ENCODE results near the gene NAPB. TPM values are rescaled to one million over a fixed set of nuclear protein-coding genes. Genes with fewer than 3 reads are reported as not detected.

Gene NAPB
- polyA plus RNA-seq, 4 donors: 16.3 to 29.0 (median 18.8) TPM

GRCh38 chr20:23370274-23370673 lies 51.0 kb downstream of the NAPB start:
- DNase-seq (ENCODE audit: low read depth in 4 of 4, low spot score in 2 of 4): no peak

GRCh38 chr20:23369072-23369823 lies 52.0 kb downstream of the NAPB start:
- no peak for DNase-seq (ENCODE audit: low read depth in 4 of 4, low spot score in 2 of 4)

DNA sequence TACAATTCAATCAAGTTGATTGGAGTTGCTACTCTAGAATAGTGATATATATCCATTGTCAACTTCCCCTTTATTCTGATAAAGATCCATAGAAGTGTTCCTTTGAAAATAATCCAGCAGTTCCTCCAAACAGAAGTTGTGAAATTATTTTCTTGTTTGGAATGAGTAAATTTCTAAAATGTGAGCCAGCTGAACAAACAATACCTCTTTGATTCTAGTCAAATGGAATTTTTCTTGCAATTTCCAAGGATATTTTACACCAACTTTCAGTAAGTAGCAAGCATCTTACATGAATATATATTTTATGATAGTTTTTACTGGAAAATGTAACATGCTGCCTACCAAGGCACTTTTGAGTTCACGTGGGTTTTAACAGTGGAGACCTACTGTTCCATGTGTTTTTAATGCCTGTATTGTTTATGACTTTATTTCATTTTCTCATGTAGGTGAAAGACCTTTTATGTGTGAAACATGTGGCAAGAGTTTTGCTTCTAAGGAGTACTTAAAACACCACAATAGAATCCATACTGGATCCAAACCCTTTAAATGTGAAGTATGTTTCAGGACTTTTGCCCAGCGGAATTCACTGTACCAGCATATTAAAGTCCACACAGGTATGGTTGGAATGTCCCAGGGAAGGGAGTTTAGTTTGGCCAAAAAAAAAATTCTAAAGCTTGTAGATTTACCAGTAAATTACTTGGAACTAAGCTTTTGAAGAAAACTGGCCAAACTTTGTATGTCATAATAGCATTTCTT lies 52.8 kb downstream of the NAPB start:
- DNase-seq (ENCODE audit: low read depth in 4 of 4, low spot score in 2 of 4): no peak

DNA sequence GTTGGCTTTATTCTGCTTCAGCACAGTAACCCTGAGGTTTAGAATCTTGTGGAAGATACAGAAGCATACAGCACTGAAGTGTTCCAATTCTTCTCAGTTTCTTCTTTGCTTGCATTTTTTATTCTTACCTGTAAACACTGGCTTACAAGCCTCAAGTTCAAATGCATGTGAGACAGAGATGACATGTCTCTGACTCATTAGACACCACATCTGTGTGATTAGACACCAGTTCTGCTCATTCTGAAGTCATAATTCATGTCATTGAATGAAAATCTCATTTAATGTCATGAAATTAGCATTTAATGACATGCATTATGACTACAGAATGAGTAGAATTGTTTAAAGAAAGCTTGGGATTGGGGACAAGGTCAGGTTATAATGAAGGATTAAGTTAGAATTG lies 53.5 kb downstream of the NAPB start:
- no peak for DNase-seq (ENCODE audit: low read depth in 4 of 4, low spot score in 2 of 4)

DNA sequence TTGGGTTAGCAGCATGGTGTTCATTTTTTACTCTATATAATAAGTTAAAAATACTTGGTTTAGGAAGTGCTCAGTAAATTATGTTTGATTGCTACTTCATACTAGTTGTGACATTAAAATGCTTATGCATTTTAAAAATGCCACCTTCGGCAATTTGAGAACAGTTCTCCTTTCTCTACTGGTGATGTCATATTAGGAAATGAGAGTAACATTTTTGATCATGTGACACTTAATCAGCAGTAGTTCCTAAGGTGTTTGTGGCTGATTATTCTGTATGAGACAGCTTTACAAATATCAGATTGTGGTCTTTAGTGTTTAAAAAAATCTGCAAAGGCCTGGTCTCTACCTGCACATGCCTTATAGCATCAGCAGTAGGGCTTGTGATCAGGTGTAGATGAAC lies 54.9 kb downstream of the NAPB start:
- DNase-seq (ENCODE audit: low read depth in 4 of 4, low spot score in 2 of 4): no peak

GRCh38 chr20:23365390-23366165 lies 55.7 kb downstream of the NAPB start:
- DNase-seq (ENCODE audit: low read depth in 4 of 4, low spot score in 2 of 4): no peak

DNA sequence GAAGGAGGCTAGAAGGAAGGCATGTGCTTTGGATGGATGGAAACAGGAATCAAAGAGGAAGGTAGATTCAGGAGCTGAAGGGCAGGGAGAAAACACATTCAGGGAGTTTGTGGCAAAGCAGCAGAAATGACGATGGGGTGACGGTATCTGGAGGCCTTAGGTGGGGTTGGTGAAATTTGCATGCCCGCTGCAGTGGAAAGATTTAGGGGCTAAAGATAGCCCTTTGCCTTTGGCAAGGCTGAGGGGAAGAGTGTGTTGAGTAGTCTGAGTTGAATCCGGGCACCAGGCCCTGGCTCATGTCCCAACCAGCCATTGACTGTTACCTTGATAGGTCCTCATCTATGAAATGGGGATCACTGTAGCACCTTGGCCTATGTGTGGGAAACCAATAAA lies 58.0 kb downstream of the NAPB start:
- no peak for DNase-seq (ENCODE audit: low read depth in 4 of 4, low spot score in 2 of 4)

- DNase-seq (ENCODE audit: low read depth in 4 of 4, low spot score in 2 of 4): peak in 1 of 4 donors; percentile 13
These were observed 58.7 kb downstream of the NAPB start for GRCh38 chr20:23362392-23363256.

- peak; percentile 91 to 97 (median 94) for DNase-seq (ENCODE audit: low read depth in 4 of 4, low spot score in 2 of 4)
These were observed 59.6 kb downstream of the NAPB start, which contains the start of gene GZF1 for GRCh38 chr20:23361476-23362391. TSS of gene GZF1 (plus strand) at chr20:23362182. CDS start at chr20:23364384, 2,202 bp downstream.

DNA sequence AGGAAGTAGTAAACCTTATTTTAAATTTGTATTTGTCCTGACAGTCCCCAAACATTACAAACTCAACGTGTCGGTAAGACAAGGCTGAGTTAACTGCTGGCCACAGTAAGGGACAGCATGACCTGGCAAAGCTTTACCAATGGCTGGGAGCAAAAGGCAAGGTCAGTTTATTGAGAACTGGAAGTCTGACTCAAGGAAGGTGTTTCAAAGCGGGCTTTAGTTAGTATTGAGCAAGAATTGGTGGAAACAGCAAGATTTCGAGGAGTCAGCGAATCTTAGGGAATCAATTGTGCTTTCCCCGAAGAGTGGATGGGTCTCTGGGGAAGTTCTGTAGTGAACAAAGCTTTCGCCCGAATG lies 60.2 kb downstream of the NAPB start:
- peak in 1 of 4 donors; percentile 15 for DNase-seq (ENCODE audit: low read depth in 4 of 4, low spot score in 2 of 4)

DNA sequence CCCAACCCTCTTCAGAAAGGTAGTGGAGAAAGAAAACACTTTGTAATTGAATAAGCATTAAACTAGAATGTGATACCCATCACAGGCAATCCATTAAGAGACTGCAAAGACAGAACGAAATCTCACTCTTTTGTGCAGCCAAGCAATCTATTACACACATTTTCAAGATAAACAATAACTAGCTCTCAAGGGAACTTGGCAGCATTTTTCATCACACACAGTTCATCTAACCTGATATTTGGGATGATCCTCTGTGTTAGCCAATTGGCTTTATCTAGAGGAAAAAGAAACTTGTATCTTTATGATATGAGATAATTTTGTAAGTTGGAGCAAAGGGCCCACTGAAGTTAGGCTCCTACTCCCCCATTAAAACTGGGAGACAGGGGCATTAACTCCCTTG lies 60.8 kb downstream of the NAPB start:
- DNase-seq (ENCODE audit: low read depth in 4 of 4, low spot score in 2 of 4): no peak

DNA sequence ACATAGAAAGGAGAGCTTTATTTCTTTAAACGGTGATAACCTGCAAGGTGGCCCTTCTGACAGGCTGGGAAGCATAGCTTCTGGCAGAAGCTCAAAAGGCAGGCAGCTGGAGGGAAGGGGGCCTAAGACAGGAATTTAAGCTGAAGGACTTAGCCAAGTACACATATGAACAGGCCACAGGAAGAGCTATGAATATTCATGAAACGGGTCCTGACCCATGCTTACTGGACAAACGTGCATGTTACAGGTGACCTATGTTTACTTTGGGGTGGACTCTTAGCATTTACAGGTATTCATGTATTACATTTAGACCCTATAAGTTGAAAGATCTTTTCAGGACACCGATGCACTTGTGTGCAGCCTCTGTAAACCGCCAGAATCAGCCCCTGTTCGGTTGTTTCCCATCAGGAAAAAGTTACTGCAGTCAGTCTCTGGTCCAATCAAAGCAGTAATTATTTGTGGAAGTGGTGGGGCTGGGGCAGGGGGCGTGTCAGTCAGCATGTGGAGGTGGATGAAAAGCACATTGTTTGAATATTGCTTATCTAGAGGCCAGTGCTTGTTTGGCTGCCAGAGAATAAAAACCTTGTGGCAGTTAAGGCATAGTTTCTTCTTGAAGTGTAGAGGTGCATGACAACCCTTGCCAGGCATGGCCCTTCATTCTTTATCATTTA lies 62.2 kb downstream of the NAPB start:
- no peak for DNase-seq (ENCODE audit: low read depth in 4 of 4, low spot score in 2 of 4)

DNA sequence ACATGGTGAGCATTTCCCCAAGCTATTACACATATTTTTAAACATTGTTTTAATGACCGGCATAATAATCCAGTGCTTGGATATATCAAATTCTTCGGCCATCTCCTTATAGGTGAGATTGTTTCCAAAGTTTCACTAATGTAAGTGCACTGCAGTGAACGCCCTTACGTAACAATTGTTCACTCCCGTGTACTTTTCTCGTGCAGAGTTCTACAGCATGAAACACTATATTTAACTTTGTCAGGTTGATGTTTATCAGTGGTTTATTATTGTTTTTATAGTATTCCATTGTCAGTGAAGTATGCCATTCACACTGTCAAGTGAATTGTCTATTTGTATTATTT lies 62.8 kb downstream of the NAPB start:
- DNase-seq (ENCODE audit: low read depth in 4 of 4, low spot score in 2 of 4): no peak

DNA sequence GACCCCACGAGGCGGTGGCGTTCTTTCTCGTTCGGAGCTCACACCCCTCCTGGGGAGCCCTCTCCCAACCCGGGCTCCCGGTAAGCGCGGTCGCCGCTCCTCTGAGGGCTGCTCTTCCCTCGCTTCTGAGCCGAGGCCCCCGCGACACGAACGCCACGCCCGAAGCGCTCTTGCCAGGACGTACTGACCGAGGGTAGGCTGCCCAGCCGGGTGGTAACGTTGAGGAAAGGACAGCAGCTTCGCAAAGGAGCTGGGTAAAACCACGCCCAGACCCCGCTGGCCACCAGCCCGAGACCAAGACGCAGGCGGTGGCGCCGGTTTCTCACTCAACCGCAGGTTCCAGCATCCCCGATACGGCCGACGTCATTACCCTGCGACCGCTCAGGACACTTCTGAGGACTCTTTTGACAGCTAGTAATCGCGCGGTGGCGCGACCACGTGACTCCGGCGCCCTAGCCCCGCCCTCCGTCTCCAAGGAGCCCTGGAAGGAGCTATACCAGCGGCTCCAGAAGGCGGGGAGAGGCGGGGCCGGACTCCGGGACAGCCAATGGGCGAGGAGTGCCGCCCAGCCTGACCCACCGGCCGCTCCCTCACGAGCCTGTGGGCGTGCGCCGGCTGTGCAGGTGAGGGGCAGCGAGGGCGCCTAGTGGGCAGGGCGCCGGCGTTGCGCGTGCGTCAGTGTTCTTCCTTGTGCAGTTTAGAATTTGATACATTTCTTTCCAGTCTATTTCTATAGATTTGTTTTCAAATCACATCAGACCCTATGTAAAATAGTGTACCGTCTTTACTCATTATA lies 63.3 kb downstream of the NAPB start:
- DNase-seq (ENCODE audit: low read depth in 4 of 4, low spot score in 2 of 4): peak; percentile 91 to 99 (median 98)

DNA sequence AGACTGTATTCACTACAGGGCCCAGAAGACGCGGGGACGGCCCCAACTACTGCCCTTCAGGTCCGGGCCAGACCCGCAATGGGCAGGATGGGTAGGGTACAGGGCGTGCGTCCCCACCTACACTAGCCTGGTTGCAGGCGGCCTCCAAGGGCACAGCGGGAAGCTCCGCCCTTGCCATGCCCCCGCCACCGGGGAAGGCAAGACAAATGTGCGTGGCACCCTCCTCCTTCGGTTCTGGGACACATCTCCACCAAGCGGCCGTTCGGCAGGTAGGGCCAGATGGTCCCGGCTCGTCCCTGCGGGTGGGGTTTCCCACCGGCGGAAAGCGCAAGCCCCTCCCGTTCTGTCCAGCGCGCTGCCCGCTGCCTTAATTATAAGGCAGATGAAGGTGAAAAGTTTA lies 65.1 kb downstream of the NAPB start:
- DNase-seq (ENCODE audit: low read depth in 4 of 4, low spot score in 2 of 4): no peak

GRCh38 chr20:23350904-23351838 lies 70.1 kb downstream of the NAPB start:
- DNase-seq (ENCODE audit: low read depth in 4 of 4, low spot score in 2 of 4): peak in 3 of 4 donors; percentile 24 to 34 (median 34)
